ENCODE measurements around the gene SRSF12.

DNA sequence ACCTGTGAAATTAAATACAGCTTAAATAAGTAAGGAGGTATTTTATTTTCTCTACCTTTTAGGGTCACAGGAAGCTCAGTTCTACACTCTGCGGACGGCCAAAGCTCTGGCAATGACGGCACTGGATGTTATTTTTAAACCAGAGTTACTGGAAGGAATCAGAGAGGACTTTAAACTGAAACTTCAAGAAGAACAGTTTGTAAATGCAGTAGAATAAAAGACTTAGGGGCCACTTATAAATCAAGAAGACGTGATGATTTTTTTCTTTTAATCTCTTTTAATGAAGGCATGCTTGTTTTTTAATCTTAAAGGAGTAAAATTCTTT, 44.1 kb upstream of the SRSF12 start:
- TF ChIP-seq POLR2A (IDR thresholded peaks at IDR 0.05): no peak
- TF ChIP-seq, protein P1, sequence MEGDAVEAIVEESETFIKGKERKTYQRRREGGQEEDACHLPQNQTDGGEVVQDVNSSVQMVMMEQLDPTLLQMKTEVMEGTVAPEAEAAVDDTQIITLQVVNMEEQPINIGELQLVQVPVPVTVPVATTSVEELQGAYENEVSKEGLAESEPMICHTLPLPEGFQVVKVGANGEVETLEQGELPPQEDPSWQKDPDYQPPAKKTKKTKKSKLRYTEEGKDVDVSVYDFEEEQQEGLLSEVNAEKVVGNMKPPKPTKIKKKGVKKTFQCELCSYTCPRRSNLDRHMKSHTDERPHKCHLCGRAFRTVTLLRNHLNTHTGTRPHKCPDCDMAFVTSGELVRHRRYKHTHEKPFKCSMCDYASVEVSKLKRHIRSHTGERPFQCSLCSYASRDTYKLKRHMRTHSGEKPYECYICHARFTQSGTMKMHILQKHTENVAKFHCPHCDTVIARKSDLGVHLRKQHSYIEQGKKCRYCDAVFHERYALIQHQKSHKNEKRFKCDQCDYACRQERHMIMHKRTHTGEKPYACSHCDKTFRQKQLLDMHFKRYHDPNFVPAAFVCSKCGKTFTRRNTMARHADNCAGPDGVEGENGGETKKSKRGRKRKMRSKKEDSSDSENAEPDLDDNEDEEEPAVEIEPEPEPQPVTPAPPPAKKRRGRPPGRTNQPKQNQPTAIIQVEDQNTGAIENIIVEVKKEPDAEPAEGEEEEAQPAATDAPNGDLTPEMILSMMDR (IDR thresholded peaks at IDR 0.05): no peak
- TF ChIP-seq POLR2AphosphoS5 (IDR thresholded peaks at IDR 0.05): no peak
